Regular cardiac myocyte (primary cell): ENCODE measurements around the gene PAPOLB. TPM values are rescaled to one million over a fixed set of nuclear protein-coding genes. Genes with fewer than 3 reads are reported as not detected.

ENCODE experiments used
- total RNA-seq: library from RNA; depleted of rRNA; stranded (reverse); fragments of >200 nt; gene quantifications from 2 replicates; pipeline ENCODE4 v1.2.3, GENCODE V29; 2014

The PAPOLB gene
- total RNA-seq = 0.19 and 0.28 TPM in 2 replicates

DNA sequence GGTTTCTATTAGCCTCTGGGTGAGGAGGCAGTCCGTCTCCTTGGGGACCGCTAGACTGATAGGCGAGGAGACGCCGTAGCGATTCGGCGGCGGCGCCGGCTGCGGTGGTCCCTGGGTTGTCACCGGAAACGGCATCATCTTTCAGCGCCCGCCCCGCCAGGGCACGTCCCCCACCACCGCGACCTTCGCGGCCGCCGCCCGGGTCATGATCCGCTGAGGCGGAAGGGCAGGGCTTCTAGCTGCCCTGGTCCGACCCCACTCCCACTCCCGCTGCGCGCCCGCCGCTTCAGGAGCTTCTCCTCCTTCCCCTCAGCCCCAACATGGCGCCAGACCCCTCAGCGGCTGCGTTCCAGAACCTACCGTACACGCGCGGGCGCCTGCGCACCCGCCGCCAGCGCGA, at the start of gene PAPOLB:
TSS of gene PAPOLB (minus strand) at position 358 of the 400 bp plus-strand sequence. CDS start at position 138, 220 bp downstream.

DNA sequence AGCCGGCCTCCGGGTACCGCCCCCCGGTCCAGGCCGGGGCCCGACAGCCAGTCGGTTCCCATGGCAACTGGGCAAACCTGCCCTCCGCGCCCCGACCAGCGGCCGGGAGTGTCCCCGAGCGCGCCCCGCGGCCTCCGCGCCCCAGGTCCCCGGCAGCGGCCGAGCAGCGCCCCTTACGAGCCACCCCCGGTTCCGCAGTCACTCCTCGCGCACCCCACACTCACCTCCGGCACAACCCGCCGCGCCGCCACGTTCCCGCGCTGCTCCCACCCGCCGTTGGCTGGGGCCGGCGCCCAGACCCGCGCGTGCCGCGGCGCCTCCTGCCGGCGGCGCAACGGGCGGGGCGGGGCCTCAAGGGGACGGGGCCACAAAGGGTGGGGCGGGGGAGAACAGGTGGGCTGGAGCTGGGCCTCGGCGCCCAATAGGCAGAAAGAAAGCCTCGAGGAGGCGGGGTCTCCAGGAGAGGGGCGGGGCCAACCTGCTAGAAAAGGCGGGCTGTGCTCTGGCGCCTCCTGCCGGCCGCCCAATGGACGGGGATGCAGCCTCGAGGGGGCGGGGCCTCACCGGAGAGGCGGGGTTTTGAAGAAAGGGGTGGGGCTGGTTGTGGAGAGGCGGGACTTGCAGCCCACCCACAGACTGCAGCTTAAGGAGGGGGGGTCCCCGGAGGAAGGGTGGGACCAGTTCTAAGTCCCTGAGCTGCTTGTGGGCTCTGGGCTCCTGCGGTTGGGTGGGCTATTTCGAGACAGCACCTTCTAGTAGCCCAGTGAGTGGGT, 21.7 kb upstream of the PAPOLB start, which contains the start of gene RADIL:
TSS of gene RADIL (minus strand) at position 345 of the 773 bp plus-strand sequence. CDS start 5,577 bp downstream, outside the sequence.

Other genes with a start within 250 kb of the PAPOLB start
- gene FOXK1, start 179.7 kb downstream of the PAPOLB start, total RNA-seq = 15.2 and 28.9 TPM in 2 replicates
- 14.6 and 23.1 TPM in 2 replicates for gene AP5Z1, start 86.4 kb downstream of the PAPOLB start, total RNA-seq
- gene RADIL, start 21.7 kb upstream of the PAPOLB start, total RNA-seq = 0.38 and 0.56 TPM in 2 replicates
- gene MMD2, start 97.2 kb upstream of the PAPOLB start, total RNA-seq = not detected in 2 replicates
- gene RBAK, start 183.8 kb upstream of the PAPOLB start, total RNA-seq = 9.4 and 9.9 TPM in 2 replicates